Stimulated activated CD8-positive, alpha-beta memory T cell treated with anti-CD3 and anti-CD28 coated beads, Interleukin-15, amount 100 ng/mL, for 24 hours (primary cell): Measurements from ENCODE around the gene RAB13.

Experiments used
- DNase-seq: peaks from one replicate; pipeline ENCODE4 v3.0.0-alpha.2; 2020; ENCODE audit warnings: low read depth

Gene RAB13

DNA sequence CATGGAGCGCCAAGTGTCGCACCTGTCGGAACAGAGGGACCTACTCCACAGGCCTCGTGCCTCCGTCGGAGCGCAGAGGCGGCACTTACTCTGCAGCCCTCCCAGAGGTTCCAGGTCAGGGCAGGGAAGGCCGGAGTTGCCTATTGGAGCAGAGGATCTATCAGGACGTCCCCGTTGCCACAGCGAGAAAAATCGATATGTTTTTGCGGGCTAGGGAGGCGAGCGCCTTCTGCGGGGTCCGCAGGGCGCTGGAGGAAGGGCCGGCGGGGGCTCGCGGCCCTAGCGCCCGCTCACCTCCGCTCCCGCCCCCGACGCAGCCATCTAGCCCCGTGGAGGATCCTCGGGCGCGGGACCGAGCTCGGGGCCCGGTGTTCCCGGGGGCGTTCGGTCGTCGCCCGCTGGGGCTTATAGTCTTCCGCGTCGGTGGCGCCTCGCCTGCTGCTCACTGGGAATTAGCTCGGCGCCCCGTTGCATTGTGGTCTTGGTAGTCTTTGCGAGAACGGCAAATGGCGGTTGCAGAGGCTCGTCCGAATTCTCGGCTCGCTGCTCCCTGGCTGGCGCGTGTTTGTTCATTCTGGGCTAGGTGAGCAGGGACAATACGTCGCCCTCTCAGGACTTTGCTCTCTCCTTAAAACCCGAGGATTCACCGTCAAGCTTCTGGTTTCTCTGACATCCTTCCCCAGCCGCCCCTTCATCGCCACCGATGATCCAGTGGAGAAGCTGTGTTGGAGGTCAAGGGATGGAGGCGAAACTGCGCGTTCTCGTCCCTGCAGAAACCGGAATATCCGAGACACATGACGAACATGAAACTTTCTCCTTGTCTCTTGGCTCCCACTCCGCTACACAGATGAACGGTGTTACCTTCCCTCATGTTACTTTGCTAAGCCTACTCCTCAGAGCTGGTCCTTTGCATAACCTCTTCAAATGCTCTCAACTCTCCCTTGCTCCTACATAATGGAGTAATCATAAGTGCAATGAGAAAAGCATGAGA, 8.6 kb downstream of the RAB13 start, which contains the start of gene JTB:
Gene JTB, minus strand, starts transcription at position 425 of the 991 bp plus-strand sequence. Its CDS starts 422 bp downstream, at position 3.
- no peak for DNase-seq

DNA sequence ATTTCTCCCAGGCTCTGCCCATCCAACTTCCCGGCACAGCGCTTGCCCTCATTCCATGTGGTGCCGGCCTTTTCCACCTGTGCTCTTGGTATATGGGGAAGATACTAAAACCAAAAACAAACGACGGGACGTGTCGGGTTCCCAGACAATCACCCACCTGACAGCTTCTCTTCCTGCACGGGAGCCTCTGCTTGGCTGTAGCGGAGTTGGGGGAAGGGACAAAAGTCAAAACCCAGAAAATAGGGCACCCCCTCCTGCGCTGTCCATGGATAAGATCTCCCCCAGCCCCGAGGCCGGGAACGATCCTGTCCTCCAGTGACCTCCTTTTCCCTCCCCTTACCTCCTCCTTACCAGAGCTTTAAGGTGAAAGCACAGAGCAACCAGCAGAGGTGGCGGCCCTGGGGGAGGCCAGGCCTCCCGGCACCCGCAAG, 9.3 kb downstream of the RAB13 start:
- DNase-seq: no peak

DNA sequence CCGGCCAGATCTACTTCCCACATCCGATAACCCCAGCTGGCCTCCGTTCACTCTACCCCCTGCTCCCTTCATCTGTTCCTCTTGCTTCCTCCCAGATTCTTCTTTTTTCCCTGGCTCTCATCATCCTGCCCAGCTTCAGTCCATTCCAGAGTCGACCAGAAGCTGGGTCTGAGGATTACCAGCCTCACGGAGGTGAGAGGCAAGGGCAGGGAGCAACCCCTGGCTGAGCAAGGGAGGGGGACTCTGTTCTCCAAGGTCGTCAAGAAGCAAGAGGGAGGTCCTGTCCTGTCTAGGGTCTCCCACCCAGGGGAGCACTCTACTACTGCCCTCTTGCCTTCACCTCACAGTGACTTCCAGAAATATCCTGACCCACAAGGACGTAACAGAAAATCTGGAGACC, 12.6 kb downstream of the RAB13 start:
- no peak for DNase-seq

DNA sequence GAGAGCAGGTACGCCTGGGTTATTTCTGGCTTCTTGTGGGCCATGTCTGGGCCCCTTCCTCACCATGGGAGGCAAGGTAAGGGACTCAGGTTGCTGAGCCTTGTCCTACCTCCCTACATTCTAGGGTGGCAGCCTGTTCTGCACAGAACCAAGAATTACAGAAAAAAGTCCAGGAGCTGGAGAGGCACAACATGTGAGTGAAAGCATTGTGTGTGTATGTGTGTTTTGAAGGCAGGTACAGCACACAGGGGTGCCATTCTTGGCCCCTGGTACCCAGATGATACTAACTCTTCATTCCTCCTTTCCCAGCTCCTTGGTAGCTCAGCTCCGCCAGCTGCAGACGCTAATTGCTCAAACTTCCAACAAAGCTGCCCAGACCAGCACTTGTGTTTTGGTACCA, 13.1 kb downstream of the RAB13 start:
- DNase-seq: no peak

DNA sequence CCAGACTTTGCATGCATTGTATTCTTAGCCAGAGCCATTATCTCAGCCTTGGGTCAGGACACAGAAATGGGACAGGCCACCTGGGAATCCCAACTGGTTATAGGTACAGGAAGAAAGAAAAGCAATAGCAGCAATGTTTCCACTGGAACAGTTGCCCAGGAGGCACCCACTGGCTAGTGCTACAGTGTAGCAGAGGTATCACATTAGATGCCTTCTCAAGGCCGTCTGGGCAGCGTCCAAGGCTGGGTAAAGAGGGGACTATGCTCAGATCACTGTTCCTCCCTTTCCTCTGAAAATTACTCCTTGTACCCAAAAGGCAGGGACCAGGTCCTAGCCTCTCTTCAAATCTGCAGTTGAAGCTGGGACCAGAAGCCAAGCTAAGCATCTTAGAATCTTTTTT, 15.8 kb downstream of the RAB13 start:
- DNase-seq: no peak

DNA sequence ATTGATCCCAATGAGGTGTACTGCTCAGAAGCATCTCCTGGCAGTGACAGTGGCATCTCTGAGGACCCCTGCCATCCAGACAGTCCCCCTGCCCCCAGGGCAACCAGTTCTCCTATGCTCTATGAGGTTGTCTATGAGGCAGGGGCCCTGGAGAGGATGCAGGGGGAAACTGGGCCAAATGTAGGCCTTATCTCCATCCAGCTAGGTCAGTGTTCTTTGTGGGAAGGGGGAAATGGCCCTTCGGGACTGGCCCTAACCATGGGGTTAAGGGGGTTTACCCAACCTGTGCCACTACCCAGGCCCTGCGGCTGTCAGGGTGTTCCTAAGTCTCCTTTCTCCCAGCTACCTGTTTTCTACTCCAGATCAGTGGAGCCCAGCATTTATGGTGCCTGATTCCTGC, 17.2 kb downstream of the RAB13 start:
- DNase-seq: no peak

DNA sequence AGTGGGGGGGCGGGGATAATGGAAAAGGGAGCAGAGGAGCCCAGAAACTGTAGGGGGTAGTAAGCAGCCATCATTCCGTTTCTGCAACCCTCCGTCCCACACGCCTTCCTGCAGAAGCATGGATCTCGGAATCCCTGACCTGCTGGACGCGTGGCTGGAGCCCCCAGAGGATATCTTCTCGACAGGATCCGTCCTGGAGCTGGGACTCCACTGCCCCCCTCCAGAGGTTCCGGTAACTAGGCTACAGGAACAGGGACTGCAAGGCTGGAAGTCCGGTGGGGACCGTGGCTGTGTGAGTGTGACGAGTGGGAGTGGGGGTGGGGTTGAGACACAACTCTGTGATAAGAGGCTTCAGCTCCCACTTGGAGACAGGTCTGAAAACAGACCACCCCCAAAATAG, 17.7 kb downstream of the RAB13 start:
- DNase-seq: no peak

DNA sequence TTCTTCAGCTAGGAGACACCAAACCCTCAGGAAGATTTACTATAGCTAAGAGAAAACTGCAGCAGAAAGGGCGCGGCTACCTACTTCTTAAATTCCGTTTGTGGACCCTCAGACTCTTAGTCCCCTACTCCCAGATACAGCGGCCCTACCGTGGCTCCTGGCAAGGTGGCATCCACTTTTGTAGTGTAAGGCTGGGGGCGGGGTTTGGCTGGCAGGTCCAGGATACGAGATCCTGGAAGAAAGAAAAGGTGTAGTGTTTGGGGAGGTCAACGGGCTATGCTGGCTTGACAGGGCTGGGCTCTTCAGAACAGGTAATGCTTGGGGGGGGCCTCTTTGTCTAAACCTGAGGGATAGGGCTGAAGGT, 18.2 kb downstream of the RAB13 start:
- DNase-seq: no peak

DNA sequence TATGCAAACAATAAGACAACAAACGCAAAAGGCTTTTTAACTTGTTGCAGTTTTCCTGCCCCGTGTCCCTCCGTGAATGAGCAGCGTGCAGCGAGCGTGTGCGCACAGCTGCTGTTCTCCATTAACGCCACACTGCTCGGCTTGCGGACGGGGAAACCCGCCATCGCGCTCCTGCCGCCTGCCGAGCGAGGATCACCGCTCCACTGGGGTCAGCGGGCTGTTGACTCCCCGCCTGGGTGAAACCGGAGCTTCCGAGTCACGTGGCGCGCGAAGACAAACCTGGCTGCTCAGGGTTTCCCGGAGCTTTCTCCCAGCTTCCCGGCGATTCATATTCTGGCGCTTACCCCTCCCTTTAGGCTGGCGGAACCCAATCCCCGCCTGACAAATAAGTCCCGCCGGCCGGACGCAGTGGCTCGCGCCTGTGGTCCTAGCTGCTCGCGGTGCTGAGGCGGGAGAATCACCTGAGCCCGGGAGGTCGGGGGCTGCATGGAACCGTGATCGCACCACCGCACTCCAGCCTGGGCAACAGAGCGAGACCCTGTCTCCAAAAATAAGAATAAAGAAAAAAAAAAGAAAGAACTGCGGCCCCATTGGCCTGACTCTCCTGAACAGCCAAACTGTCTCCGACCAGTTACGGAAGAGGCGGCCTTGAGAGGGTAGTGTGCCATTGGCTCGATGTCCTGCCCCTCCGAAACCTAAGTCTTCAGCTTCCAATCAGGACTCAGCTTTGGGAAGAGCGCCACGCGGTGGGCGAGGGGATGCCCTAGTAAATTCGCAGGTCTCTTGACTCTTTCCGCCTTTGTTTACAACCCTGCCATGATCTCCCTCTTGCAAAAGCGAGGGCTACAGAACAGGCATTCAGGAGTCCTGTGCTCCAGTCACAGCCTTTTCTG, 18.8 kb downstream of the RAB13 start, which contains the start of gene CREB3L4:
Gene CREB3L4, plus strand, starts transcription at position 796 of the 893 bp plus-strand sequence. CDS start 624 bp downstream, outside the sequence.
- DNase-seq: peak; percentile 42

DNA sequence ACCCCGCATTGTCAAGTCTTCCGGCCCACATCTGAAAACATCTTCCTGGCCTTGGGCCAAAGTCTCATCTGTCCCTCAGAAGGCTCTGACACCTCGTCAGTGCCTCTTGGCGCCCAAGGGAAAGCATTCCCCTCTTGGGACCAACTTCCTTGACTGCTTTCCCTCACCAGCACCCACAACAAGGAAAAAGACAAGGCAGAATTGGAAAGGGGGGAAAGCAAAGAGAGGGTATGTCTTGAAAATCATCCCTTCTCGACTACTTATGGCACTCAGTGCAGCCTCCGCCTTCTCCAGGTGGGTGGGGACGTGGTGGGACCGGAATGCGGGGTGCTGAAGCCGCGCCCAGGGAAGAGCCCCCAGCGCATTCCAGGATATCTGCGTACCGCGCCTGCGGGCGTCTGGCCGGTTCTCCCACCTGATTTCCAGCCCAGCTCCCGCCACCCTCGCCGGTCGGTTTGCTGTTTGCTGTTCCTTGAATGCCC, 22.2 kb downstream of the RAB13 start:
- DNase-seq: no peak

DNA sequence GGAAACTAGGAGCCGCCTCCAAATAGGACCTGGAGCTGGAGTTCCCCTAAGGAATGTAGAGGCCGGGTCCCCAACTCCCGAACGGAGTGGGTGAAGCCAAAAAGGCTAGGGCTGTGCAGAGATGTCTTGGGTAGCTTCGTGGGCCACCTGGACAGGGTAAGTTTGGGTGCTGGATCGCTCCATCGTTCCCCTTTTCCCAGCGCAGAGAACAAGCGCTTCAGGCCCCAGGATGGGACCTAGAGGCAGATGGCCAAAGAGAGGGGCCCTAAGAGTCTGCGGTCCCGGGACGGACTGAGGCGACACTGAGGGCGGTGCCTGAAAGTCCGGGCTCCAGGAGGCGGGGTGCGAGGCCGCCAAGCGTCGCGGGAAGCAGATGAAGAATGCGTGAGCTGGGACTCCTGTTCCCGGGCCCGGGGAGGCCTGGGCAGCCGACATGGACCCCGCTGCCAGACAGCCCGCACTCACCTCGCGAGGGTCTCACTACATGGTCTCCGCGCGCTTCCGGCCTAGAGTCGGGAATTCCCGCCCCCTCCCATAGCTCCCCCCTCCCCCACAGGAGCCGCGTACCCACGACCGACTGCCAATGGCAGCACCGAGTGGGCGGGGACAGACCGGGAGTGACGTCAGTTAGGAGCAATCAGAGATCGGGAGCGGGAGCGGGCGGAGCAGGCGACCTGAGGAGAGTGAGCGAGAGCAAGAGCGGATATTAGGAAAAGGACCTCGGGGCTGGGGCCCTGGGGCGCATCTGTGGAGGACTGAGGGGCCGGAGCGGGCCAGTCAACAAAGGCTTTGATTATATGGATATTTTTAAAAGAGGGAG, 22.9 kb downstream of the RAB13 start, which contains the start of gene SLC39A1:
Gene SLC39A1, minus strand, starts transcription at position 508 of the 820 bp plus-strand sequence. CDS start 822 bp downstream, outside the sequence.
- peak; percentile 81 for DNase-seq

DNA sequence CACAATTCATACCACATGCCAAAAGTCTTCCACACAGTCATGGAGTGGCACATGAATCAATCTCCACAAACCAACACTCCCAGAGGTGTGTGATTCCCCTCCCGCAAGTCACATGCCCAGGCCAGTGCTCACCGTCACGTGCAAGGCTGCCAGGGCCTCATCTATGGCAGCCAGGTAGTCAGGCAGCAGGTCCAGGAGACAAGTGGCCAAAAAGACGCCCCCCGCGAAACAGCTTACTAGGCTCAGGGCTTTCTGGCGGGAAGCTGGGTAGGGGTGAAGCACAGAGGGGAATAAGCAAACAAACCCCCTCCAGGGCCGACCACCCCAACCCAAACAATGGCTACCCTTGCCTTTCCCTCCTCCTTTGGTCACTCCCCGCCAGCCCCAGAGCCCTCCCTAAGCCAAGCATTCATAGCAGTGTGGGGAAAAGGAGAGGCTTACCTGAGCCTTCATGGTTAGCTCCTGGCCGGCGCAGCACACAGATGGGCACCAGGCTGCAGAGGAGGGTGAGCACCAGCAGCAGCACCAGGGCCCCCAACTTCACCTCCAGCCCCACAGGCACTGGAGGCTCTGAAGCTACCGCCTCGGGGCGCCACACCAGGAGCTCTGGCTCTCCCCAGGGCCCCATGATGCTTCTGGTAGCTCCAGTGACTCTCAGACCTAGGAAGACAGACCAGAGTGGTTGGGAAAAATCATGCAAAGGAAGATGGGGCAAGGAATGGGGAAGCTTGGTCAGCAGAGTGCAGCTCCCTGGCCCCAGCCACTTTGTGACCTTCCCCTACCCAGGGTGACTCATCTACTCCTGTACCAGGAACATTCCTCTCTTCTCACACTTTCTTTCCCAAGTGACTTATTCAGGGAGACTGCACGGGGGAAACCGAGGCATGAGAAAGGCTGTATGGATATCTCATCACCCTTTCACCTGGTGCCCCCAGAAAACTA, 23.8 kb downstream of the RAB13 start:
- DNase-seq: no peak

DNA sequence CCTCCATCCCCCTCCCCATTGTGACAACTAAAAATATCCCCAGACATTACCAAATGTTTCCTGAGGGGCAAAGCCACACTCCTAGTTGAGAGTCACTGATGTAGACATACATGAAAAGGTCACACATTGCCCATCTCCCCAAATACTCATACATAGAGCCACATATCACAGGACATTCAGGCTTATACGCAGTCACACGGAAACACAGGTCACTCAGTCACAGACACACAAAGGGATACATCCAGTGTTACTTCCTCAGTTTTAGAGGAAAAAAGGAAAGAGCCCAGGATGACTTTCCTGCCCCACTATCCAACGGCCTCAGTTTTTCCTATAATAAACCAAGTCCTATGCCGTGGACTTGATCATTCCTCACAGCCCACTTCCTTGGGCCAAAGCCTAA, 24.7 kb downstream of the RAB13 start:
- no peak for DNase-seq

DNA sequence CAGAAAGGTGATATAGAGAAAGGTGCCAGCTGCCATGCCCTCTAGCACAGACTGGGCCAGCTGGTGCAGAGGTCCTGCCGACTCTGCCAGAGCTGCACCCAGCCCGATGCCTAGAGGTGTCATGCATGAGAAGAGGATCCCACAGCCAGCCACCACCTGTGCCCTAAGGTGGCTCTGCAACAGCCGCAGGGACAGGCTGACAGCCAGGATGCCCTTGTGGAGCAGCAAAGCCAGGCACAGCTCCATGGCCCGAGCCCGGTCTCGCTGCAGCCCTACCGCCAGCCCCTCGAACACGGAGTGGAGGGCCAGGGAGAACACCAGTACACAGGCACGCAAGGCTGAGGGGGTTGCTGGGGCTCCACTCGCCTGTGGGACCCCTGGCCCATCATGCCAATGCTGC, 25.9 kb downstream of the RAB13 start:
- no peak for DNase-seq

DNA sequence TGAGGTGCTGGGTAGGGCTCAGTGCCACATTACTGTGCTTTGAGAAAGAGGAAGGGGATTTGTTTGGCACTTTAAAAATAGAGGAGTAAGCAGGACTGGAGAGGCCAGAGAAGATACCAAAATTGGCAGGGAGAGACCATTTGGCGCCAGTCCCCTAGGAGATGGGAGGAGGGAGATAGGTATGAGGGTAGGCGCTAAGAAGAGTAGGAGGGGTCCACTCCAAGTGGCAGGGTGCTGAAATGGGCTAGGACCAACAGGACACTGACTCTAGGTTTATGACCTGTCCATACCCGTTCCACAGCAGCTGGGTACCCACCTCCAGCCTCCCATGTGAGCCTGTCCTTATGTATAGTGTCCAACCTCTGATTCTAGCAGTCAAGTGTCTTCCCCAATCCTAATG, 26.7 kb downstream of the RAB13 start:
- no peak for DNase-seq

DNA sequence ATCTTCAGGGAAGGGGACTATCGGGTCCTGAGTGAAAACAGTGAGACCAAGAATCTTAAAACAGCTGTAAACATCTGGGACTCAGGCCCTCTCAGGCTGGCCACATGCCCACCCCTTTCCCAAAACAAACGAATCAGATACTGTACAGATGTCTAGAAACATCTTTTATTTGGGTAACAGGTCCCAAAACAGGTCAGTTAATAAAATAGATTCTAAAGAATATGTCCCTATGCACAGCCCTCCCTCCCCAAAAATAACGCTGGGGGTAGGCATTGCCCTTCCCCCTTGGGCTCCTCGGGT, 27.2 kb downstream of the RAB13 start:
- no peak for DNase-seq

DNA sequence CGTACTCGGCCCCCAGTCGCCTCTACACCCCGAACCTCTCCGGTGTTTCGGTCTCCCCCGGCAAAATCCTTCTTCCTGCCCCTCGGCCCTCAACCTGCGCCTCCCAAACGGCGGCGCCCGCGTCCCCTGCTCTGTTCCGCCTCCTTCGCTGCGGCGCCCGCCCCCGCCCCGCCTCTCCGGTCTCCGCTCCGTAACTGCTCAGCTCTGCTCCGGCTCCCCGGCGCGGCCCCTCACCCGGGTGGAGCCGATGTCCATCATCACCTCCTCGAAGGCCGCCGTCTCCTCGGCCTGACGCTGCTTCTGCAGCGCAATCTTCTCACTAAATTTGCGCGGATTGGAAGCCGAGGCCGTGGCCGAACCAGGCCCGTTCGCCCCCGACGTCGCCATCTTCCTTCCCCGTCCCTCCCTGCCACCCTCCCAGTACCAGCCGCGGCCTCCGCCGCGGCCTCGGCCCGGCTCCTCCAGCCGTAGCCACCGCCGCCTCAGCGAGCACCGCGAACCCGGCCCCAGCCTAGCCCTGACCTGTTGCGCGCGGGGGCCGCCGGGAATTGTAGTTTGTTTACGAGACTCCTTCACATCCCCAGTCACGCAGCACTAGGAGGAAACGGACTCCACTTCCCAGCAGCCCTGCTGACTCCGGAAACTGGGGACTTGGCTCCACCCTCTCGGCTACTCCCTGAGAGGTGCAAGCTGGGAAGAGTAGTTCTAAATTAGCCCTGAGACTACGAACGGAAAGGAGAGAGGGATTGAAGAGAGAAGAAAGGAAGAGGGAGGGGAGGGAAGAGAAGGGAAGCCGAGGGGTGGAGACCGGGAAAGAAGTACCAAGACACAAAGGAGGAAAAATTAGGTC, 27.8 kb downstream of the RAB13 start, which contains the start of gene CRTC2:
Gene CRTC2, minus strand, starts transcription at position 502 of the 850 bp plus-strand sequence. Its CDS starts 115 bp downstream, at position 387.
- peak; percentile 81 for DNase-seq

DNA sequence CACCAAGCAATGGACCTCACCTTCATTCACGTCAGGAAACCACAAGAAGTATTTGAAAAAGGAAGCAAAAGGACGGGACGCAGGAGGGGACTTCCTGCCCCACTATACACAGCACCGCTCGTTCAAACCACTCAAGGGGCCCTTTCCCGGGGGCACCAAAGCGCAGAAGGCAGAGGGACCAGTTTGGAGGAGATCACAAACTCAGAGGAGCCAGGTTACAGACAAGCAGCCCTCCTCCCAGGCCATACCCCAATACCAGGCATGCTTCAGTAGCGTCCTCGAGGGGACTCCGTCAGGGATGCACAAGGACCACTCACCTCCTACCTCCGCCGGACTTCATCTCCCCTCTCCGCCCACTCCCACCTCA, 28.4 kb downstream of the RAB13 start:
- DNase-seq: no peak

DNA sequence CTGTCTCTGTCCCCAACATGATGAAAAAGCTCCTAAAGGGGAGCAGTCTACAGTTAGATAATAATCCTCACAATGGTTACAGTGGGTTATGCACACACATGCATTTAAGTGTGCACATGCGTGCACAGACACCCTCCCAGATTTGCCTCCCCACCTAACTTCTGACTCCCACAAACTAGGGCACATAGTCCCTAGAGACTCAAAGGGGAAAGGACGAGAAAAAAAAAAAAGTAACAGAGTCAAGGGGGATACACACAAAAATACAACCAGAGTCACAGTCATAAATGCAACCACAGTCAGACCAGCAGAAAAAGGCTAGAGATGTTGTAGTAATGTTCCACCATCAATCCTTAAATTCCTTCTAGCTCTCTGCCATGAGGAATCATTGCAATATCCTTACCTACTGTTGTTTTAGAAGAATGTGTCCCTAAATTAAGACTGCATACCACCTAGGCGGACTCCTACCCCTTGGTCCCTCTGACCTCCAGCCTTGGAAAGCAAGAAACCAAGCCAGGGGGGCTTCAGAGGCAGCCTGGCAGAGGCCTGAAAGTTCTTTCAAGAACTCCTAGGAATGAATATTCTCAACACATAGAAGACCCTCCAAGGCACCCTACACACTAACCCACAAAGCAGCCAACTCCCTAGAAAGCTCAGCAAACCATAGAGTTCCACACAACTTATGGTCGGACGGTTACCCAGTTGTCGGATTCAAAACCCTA, 29.0 kb downstream of the RAB13 start:
- DNase-seq: no peak
